GM13977 (cell line): Measurements from ENCODE around the gene GTF3C4.

ENCODE experiments used
- DNase-seq: peaks from one replicate; pipeline ENCODE4 v3.0.0; 2012; ENCODE audit warnings: low spot score
- in situ Hi-C: fragments of 300-500 bp; cut with MboI; formaldehyde crosslinking; loops from one replicate; pipeline ENCODE4 v1.12.0; 2022; ENCODE audit warnings: low sequenced_read_pairs, low pct_unique_long_range_greater_than_20kb, mixed read lengths, inconsistent platforms; ENCODE audit not compliant: unreplicated experiment
- TF ChIP-seq, protein P1 (sequence below): IDR thresholded peaks from 2 replicates; pipeline ENCODE4 v1.5.1; 2012; ENCODE audit warnings: mild to moderate bottlenecking, control low read depth; ENCODE audit not compliant: insufficient read depth; ENCODE audit errors: extremely low read depth, missing control alignments

The GTF3C4 gene

DNA sequence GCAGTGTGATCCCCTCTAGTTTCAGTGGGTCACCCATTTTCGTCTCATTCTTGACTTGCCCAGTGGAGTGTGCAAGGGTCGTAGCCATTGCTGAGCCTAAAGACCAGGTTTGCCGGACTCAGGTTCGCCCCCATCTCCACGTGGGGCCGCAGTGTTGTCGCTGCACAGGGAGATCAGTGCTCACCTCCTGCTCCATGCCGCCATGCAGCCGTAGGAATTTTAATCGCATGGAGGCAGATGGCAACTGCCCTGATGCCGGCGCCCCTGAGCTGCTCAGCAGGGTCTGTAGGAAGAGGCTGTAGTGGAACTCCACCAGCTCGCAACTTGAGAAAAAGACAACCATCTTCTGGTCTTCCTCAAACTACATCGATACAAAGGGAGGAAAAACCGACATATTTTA lies 24.6 kb upstream of the GTF3C4 start:
- DNase-seq = no peak
- in situ Hi-C loops = no loop called here
- TF ChIP-seq, protein P1, sequence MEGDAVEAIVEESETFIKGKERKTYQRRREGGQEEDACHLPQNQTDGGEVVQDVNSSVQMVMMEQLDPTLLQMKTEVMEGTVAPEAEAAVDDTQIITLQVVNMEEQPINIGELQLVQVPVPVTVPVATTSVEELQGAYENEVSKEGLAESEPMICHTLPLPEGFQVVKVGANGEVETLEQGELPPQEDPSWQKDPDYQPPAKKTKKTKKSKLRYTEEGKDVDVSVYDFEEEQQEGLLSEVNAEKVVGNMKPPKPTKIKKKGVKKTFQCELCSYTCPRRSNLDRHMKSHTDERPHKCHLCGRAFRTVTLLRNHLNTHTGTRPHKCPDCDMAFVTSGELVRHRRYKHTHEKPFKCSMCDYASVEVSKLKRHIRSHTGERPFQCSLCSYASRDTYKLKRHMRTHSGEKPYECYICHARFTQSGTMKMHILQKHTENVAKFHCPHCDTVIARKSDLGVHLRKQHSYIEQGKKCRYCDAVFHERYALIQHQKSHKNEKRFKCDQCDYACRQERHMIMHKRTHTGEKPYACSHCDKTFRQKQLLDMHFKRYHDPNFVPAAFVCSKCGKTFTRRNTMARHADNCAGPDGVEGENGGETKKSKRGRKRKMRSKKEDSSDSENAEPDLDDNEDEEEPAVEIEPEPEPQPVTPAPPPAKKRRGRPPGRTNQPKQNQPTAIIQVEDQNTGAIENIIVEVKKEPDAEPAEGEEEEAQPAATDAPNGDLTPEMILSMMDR = no peak

DNA sequence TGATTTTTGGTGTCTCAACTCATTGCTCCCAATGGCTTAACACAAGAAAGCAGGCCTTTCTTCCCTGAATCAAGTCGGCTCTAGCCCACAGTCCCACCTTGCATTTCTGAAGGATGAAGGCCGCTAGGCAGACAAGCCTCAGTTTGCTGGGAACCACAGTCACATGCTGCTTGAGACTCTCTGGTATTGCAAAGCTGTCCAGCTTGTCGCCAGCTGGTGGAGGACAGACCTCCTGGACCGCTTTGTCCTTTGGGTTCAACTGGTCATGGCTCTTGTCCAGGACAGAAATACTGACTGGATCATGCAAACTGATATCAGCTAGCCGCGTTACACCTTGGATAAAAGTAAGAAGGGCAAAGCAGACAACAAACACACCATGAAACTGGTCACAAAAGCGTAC lies 23.5 kb upstream of the GTF3C4 start:
- TF ChIP-seq, protein P1 = no peak
- in situ Hi-C loops = no loop called here
- DNase-seq = no peak

DNA sequence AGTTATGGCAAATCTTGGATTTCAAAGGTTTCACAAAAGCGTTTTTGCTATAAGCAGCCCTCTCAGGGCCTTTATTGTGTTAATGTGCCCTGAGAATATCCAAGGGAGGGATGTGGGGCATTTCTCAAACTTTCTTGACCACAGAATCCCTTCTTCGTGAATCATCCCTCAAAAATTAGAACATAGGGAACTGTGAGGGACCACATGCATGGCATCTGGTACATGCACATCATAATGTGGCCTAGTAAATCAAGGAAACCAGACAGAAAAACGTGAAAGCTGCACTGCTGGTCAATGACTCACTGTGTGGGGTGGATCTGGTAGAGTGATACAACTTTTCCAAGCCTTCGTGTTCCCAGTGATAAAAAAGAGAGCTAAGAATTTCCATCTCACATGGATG lies 22.9 kb upstream of the GTF3C4 start:
- TF ChIP-seq, protein P1 = no peak
- no peak for DNase-seq
- in situ Hi-C loops = no loop called here

DNA sequence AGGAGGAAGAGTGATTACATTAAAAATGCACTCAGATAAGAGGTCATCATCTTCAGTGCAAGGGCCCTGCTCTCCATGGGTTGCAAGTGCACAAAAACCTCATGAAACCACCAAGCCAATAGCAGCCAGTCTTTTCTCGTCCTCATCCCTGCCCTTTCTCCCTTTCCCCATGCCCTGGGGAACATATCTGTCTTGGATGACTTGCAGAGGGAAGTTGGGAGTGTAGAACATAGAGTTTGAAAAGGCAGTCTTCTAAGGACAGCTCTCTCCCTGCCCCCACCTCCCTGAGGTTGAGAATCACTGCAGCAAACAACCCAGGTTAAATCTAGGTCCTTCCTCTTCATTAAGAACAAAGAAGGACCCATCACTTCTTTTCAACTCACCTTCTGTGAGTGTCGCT lies 22.5 kb upstream of the GTF3C4 start:
- DNase-seq = no peak
- in situ Hi-C loops = no loop called here
- TF ChIP-seq, protein P1 = no peak

DNA sequence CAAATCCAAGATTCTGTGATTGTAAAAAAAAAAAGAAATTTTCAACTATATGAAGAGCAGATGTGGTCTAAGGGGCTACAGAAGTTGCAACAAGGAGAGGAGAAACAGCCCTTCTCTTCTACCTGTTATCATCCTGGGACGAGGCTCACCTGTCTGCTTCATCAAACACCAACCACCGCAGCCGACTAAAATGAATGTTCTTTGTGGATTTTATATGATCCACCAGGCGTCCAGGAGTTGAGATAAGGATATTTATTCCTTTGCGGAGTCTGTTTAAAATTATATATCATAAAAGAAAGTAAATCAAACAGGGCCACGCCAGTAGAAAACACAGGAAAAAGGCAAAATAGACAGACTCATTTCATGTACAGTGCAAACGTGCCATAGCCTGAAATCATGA lies 22.0 kb upstream of the GTF3C4 start:
- no peak for DNase-seq
- in situ Hi-C loops = no loop called here
- TF ChIP-seq, protein P1 = no peak

DNA sequence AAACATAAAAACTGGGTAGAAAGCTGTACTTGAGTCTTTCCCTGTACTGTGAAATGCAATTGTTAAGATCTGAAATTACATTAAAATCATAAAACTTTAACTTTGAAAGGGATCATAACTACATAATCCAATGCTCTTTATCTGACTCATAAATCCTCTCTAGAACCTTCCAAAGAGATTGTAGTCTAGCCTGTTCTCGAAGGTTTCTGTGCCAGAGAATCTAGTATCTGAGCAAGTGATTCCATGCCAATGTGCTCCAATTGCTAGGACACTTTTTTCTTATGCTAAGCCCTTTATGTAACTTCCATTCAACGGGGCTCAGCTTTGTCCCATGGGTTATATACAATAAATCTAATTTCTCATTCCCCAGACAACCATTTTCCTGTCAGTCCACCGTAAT lies 21.6 kb upstream of the GTF3C4 start:
- in situ Hi-C loops = no loop called here

More for the DNA sequence above, 21.6 kb upstream of the GTF3C4 start:
- TF ChIP-seq, protein P1 = no peak
- no peak for DNase-seq
